GM12865 (cell line): ENCODE data around the gene SOD3.

Experiments used
- DNase-seq: peaks from one replicate; pipeline ENCODE4 v3.0.0; 2010; ENCODE audit warnings: low read depth
- H3K4me3 ChIP-seq: 2 replicates; pipeline ENCODE4 v1.5.1; 2011; ENCODE audit warnings: mild to moderate bottlenecking, low read depth, low read length, control low read depth
- CTCF ChIP-seq: IDR thresholded peaks from 2 replicates; pipeline ENCODE4 v1.5.1; 2011; ENCODE audit warnings: low read length, control low read depth, low read depth, inconsistent platforms; ENCODE audit not compliant: insufficient read depth; ENCODE audit errors: missing control alignments

SOD3 gene

GRCh38 chr4:24795666-24796381 is 451 bp downstream of the SOD3 start:
- no peak for DNase-seq
- no peak for TF ChIP-seq CTCF
- no peak overlapping the region for H3K4me3 ChIP-seq

GRCh38 chr4:24796620-24797019 is 1.2 kb downstream of the SOD3 start:
- no peak for TF ChIP-seq CTCF
- no peak overlapping the region for H3K4me3 ChIP-seq
- DNase-seq = no peak

GRCh38 chr4:24798036-24798610 is 2.8 kb downstream of the SOD3 start:
- TF ChIP-seq CTCF = no peak
- no peak overlapping the region for H3K4me3 ChIP-seq
- DNase-seq = no peak

- no peak for DNase-seq
- TF ChIP-seq CTCF = no peak
- no peak overlapping the region for H3K4me3 ChIP-seq
Measured at GRCh38 chr4:24799196-24799543, 3.8 kb downstream of the SOD3 start.

- H3K4me3 ChIP-seq = no peak overlapping the region
- DNase-seq = no peak
- TF ChIP-seq CTCF = no peak
Measured at GRCh38 chr4:24799544-24800324, 4.4 kb downstream of the SOD3 start.

GRCh38 chr4:24800325-24800895 is 5.0 kb downstream of the SOD3 start:
- no peak for DNase-seq
- no peak for TF ChIP-seq CTCF
- no peak overlapping the region for H3K4me3 ChIP-seq
